PC-9 (cell line): ENCODE measurements around the gene TPD52L1.

Experiments
- EZH2 ChIP-seq: fragments of 200-600 bp; sonication (generic); IDR thresholded peaks from 2 replicates; pipeline ENCODE4 v1.8.0; 2017; ENCODE audit warnings: antibody characterized with exemption, low read depth
- TF ChIP-seq, protein P1 (sequence below): fragments of 200-600 bp; sonication (generic); conservative IDR thresholded peaks from 2 replicates; pipeline ENCODE4 v1.6.1; 2017; ENCODE audit warnings: mixed run types, antibody characterized with exemption, mild to moderate bottlenecking, moderate library complexity

DNA sequence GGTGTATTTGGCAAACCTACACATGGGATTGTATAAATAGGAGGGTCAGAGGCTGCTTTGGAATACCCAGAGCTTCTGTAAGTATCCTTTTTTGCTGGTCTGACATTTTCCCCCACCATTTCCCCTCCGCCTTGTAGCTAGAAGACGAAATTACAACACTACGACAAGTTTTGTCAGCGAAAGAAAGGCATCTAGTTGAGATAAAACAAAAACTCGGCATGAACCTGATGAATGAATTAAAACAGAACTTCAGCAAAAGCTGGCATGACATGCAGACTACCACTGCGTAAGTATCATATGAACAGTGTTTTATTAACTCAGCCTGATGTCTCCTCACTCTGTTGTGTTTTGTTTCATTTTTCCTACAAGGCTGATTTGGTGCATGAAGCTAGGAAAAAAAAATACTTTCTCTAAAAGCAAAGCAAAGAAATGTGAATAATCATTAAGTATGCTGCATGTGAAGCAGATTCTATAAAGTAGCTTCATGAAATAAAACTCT is 75.5 kb downstream of the TPD52L1 start:
- TF ChIP-seq, protein P1, sequence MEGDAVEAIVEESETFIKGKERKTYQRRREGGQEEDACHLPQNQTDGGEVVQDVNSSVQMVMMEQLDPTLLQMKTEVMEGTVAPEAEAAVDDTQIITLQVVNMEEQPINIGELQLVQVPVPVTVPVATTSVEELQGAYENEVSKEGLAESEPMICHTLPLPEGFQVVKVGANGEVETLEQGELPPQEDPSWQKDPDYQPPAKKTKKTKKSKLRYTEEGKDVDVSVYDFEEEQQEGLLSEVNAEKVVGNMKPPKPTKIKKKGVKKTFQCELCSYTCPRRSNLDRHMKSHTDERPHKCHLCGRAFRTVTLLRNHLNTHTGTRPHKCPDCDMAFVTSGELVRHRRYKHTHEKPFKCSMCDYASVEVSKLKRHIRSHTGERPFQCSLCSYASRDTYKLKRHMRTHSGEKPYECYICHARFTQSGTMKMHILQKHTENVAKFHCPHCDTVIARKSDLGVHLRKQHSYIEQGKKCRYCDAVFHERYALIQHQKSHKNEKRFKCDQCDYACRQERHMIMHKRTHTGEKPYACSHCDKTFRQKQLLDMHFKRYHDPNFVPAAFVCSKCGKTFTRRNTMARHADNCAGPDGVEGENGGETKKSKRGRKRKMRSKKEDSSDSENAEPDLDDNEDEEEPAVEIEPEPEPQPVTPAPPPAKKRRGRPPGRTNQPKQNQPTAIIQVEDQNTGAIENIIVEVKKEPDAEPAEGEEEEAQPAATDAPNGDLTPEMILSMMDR, result no peak
- no peak for TF ChIP-seq EZH2
